Stimulated activated CD4-positive, alpha-beta T cell treated with anti-CD3 and anti-CD28 coated beads, Interleukin-2, amount 100 ng/mL, for 48 hours (primary cell): Measurements from ENCODE around the gene FOXA1.

ENCODE experiments used
- DNase-seq, 2 donors: peaks; one replicate each; pipeline ENCODE4 v3.0.0-alpha.2; 2020

Gene FOXA1

DNA sequence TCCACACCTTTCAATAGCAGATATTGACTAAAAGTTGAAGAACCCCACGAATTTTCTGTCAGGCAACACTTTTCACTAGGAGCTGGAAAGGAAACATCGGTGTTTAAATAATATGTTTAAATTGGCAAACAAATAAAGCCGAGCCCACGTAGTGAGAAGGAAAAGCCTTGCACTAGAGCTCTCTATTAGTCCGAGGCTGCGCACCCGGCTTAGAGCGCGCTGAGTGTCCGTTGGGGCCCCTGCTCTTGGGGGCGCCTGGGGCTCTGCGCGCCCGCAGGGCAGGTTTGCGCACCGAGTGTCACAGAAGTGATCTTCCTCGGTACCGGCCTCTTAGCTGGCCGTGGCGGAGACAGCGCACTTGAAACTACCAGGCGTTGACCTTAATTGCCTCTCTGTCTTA lies 6.8 kb upstream of the FOXA1 start:
- DNase-seq = no peak

DNA sequence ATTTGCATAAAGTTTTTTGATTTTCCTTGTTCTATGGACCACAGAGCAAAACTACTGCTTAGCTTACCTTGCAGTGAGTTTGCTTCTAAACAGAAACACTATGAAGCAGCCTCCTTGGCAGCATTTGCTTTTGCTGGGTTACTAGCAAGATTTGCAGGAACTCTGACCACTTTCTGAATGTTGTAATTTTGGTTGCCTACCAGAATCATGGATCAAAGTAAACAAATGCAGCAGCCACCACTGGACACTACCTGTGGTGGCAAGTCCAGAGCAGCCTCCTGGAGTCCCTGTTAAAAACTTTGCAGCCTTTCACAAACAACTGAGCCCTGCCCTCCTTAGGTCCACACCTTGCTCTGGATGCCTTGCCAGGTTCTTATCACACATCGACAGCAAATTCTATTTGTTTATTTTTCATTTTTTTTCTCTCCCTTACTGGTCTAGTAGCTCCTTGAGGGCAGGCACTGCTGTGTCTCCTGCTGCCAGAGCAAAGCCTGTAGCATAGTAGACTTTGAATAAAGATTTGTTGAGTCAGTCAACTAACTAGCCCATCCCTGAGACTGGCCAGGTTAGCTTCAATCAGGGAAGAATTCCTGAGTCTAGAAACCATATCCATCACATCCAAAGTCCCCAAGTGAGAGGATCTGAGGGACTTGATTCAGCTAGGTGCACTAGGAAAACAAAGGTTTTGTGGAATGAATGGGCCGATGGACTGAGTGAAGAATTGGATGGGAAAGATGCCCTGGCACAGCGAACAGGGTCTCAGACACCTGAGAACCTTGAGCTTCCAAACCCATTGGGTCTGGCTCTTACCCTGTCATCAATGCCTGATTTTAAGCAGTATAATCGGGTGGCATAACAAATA lies 6.1 kb upstream of the FOXA1 start:
- DNase-seq = no peak

DNA sequence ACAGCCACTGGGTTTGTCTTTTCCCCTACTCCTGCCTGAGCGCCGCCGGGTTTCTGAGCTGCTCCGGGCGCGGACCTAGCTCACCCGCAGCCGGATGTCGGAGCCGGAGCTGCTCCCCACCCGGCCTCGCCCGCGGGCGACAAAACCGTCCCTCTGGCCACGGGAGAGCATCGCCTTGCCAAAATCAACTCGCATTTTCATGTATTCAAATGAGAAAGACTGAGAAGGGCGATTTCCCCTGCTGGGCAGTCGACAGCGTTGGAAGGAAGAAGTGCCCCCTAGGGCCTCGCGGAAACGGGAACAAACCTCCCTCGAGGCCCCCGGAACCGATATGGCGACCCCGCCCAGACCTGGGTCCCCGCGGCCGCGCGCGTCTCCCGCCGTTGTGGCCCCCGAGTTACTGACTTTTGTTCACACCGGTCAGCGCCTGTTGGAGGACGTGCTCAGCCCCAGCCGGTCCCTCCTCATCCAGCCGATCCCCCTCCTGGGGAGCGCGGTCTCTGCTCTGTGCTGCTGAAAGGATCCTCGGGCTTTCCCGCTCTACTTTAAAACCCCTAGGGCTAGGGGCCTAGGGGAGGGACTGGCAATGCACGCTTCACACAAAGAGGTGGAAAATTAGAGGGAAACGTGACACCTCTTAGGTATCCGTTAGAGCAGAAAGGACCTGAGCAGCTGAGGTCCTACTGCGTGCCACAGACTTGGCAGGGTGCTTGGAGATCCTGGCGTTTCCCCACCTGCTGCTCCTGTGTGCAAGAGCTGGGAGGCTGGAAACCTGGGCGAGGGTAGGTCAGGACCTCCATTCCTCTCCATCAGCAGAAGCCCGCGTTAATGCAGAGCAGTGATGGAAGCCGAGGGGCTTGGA lies 4.7 kb upstream of the FOXA1 start:
- DNase-seq = no peak

DNA sequence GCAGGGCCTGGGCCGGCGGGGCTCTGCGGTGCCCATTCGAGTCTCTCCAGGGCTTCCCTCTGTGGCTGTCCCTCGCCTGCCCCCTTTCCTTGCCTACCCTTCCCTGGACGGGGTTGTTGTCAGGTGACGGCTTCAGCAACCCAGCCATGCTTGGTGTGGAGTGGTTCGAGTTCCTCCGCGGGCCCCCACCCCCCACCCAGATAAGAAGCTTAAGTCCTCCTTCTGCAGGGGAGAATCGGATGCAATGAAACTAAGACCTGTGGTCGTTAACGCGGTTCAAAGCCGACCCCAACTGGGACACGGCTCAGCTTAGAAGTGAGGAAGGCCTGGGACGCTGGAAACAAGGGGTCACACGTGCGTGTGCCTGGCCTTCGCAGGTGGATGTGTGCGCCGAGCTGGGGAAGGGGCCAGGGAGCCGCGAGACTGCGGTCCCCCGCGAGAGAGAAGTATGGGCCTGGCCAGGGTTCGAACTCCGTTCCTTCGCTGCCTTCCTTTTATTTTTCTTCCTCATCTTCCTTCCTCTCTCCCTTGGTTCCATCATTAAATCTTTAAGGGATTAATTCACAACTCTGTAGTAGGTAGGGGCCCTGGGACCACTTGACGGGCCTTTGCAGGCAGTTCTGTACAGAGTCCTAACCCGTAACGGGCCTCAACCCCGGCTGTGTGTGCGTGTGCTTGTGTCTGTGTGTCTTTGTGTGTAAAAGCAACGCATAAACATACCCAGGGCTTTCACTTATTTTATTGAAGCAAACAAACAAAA lies 3.9 kb upstream of the FOXA1 start:
- no peak for DNase-seq

DNA sequence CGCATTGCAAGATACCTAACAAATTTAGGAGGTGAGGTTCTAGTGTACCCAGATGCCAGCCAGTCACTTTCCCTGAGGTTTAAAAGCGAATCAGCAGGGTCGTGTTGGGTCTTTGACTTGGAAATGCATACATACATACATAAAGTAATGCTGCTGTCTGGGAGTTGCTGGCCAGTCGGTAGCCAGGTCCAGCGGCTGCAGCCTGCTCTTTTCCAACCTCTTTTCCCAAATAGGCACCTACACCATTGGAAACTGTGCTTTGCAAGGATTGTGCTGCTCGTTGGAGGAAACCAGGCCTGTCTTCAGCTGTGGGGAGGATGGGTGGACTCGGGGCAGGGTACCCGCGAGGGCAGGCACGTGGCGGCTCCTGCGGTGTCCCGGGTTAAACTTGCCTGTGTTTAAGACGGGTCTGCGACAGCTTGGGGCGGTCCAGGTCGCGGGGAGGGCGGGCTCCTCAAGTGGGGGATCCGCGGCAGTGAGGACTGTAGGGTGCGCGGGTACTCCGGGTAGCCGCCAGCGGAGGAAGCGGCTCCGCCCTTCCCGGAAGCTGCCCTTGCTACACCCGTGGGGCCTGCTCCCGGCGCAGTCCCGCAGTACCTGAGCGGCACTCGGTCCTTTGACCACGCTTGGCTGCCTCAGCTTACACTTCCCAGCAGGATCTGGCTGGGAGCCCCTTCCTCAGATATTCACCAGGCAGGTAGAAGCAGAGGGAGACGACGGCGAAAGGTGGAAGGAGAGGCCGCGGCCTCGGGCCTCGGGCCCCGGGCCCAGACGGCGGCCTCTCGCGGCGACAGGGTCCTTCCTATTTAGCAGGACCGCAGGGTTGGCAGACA lies 3.1 kb upstream of the FOXA1 start:
- DNase-seq = no peak

DNA sequence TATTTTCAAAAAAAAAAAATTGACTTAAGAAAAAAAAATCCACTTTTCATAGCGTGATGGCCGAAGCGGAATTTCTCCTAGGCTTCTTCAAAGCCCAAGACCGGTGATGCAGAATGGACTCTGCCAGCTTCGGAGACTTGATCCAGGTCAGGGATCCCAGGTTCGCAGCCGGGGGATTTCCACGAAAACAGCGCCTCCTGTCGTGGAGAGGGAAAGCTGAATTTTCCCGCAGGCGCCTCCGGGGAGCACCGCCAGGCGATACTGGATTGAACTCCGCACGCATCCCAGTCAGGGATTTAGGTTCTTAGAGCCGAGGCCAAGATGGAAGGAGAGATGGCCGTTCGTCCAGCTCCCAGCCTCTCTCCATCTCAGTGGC lies 2.5 kb upstream of the FOXA1 start:
- DNase-seq = no peak

DNA sequence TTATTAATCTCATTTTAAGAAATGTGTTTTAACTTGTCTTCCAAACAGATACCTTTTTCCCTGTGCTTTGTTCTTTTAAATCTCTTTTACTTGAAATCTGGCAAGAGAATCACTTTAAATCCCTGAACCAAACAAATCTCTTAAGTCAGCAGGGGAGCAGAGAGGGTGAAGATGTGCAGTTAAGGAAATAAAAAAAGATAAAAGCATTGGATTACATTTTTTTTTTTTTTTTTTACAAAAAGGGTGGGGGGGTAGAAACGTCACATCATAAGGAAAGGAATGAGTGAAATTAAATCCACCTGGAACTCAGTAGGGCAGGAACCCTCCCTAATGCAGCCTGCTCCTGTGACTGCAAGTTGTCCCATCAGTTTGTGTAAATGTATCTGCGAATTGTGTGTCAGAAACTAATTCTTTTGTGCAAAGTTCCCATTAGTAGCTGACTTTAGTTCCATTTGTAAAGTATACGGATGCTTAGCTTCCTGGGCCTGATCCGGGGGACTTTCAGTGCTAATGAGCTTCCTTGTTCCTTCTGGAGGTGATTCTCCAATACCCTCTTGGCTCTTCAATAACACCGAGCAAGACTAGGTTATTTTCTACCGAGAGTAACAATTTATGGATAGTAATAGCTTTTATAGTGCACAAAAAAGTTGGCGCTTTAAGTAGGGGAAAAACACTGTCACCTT lies 1.9 kb upstream of the FOXA1 start:
- no peak for DNase-seq

DNA sequence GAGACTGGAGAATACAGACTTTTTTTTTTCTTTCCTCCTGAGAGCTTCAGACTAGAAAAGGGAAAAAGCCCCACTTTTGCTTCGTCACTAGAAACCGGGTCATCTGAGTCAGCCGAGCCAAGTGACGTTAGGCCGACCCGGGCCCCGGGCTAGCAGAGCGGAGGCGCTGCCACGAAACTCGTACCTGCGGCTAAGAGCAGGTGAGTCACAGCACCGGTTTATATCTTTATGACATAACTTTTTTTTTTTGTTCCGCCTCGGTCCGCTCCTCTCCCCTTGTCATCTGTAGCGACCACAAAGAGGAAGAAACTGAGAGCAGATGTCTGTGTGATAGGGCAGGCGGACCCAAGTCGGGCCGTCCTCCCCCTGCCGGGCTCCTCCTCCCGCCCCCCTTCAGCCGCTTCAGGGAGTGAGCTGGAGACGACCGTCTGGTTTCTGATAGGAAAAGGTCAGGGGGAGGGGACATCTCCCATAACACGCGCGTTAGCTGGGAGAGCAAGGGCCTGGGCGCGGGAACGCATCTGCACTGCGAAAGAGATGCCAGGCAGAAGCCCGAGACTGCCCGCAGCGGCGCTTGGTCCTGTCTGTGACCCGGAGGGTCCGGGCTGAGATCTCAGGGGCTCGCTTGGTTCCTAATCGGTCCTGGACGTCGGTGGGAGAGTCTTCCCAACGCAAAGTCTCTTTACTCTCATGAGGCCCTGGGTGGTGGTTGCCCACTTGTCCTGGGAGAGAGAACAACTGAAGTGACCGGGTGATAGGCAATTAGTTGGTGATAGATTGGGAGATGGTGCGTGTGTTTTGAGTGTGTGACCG lies 966 bp upstream of the FOXA1 start:
- peak; percentile 56 to 60 for DNase-seq

DNA sequence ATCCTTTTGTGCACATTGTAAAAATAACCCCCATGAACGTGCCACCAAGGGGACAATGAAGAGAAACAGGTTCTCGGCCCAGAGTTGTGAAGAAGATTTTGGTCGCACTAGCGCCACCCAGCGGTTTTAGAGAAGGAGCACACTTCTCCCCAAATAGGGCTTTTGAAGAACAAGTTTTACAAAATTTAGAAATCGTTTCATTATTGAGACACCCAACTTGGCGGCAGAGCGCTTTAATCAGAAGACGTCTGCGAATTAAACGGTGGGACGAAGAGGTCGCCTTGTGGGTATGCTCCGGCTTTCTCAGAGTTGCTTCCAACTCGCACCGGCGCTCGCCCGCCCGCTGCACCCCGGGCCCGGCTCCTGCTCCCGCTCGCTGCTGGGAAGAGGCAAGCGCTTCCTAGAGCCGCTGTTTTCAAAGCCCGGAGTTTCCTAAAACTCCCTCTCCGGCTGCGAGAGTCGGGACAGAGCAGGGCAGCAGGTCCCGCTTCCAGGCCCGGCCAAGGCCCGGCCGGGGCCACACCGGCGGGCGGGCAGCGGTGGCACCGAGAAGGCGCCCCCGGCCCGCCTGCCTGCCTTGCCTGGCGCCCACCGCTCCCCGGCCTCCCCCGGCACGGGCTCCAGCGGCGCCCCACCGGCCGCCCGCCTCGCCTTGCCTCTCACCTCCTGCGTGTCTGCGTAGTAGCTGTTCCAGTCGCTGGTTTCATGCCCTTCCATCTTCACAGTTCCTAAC lies 645 bp downstream of the FOXA1 start:
- peak in 1 of 2 donors; percentile 39 for DNase-seq

DNA sequence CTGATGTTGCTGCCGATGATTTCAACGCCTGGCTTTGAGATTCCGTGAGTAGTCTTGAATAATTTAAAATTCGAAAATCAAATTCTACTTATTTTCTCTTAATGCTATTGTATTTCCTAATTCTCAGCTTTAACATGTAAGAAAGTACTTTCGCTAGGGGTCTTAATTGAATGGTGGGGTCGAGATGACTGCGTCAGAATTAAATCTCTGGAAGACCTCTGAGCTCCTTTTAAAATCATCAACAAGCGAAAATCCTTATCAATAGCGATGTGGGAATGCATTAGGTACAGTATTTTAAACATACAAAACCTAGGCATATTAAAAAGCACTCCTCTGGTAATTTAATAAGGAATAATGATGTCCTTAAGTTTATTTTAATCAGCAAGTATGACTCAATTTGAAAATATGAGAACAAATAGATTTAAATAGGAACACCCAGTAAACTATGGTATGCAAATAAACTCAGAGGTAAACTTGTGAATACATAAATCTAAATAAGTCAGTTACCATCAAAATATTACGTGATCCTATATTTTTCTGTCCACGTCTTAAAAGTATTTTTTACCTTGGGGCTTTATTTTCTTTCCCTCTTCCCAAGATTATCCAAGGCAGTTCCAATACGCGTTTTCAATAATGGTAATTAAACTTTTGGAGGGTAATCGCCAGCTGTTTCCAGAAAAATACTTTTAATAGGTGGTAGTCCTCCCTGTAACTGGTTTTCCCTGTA lies 1.4 kb downstream of the FOXA1 start:
- DNase-seq = no peak

DNA sequence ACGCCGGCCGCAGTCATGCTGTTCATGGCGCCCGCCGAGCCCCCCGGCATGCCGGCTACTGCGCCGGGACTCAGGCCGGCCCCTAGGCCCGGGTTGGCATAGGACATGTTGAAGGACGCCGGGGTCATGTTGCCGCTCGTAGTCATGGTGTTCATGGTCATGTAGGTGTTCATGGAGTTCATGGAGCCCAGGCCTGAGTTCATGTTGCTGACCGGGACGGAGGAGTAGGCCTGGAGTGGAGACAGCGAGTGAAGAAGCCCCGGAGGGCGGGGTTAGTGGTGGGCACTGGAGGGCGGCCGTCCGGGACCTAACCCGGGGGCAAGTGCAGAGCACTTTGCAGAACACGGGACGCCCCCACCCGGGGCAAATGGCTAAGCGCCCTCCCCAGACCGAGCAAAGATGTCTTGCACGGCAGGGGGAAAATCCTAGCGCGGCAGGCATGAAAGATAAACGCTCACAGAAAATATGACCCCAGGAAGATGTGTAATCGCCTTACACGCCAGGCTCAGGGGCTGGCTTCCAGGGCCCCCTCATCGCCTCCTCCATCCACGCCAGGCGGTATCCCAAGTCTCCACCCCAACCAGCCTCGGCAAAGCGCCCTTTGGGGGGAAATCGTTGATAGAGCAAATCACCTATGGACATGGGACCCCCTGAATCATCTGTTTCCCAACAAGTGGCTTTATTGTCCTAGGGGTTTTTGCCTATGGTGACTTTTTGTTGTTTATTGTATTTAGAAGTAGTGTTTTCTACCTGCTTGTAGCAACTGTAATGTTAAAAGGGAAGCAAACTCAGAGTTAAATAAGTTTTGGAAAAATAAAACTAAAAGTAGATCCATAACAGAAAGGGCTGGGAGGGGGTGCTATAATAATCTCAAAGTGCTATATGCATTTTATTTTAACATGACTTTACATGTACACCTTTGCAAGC lies 2.3 kb downstream of the FOXA1 start:
- DNase-seq = no peak

DNA sequence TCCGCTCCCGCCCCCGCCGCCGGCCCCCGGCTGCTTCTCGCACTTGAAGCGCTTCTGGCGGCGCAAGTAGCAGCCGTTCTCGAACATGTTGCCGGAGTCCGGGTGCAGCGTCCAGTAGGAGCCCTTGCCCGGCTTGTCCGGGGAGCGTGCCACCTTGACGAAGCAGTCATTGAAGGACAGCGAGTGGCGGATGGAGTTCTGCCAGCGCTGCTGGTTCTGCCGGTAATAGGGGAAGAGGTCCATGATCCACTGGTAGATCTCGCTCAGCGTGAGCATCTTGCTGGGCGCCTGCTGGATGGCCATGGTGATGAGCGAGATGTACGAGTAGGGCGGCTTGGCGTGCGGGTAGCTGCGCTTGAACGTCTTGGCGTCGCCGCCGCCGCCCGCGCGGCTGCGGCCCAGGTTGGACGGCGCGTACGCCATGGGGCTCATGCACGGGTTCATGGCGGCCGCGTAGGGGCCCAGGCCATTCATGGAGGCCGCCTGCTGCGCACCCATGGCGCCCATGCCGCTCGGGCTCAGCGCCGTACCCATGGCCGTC lies 3.0 kb downstream of the FOXA1 start:
- DNase-seq = no peak

DNA sequence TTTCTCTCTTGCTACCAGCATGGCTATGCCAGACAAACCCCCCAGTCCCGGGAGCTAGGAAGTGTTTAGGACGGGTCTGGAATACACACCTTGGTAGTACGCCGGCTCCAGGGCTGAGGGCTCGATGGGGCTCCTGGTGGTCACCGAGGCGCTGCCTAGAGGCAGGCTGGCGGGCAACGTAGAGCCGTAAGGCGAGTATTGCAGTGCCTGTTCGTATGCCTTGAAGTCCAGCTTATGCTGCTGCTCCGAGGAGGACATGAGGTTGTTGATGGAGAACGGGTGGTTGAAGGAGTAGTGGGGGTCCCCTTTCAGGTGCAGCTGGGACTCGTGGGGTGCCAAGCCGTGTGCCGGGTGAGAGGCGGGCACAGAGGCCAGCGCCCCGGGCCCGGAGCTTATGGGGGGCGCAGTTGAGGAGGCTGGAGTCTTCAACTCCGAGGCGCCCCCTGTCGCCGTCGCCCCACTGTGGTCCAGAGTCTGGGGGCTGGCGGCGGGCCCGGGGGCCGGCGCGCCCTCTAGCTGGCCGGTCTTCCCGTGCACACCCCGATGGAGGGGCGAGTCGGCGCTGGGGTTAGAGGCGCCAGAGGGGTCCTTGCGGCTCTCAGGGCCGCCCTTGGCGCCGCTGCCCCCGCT lies 3.6 kb downstream of the FOXA1 start:
- no peak for DNase-seq

DNA sequence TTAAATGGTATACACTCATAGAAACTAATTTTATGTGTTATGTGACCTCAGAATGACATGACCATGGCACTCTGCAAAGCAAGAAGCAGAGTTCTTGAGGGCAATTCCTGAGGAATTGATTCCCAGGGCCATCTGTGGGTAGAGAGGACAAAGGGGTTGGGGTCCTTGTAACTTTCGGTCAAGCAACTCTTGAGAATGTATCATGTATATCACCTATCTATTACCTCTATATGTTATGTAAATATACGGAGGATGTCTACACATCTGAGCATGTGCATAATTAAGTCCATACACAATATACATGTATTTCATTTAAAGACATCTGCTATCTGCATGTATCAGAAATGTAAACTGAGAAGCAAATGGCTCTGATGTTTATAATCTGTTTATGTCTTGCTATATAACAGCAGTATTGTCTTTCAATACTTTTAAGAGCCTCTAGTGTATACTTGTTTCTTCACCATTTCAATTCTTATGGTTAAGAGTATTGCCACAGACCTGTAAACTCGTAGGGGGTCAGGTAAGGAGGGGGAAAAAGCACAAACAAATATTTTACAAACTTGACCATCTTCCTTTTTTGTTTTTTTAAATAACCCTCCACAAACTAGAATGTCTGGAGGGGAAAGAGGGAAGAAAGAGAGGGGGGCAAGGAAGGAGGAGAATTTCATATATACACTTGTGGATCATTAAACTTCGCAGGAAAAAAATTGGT lies 4.5 kb downstream of the FOXA1 start:
- no peak for DNase-seq

DNA sequence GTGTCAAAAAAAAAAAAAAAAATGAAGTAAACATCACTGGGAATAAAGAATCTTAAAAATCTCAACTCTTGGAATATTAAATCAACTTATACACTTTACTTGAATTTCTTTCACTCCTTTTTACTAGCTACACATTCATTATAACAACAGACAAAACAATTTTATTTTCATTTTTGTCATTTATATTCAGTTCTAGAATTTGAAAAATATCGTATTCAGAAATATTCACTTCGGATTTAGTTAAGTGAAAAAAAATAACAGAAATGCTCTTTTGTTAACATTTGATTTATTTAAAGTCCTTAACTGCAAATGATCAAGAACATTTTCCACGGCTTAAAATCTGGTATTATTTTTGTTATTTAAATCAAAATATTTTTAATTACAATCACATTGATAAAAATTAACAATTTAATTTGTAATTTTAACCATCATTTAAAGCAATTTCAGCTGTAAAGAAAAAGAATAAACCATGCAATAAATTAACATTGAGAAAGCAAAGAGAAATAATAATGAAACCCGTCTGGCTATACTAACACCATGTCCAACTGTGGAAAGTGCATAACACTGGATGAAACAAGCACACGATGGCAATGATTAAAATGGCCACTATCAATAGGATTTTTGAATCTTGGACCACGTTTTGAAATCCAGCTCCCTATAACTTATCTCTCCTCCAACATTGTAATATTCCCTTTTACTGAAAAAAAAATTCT lies 5.2 kb downstream of the FOXA1 start:
- no peak for DNase-seq
